HG03378 (cell line): ENCODE measurements around the gene RAPGEF1.
A peak's percentile ranks its signal among the peaks of the same experiment; 100 is the strongest.
"Not testable (repeated sequence)": the region's sequence is repeated elsewhere in the genome, so short reads cannot be mapped to it uniquely, and the experiment has no call there.

Experiments used
- ATAC-seq: cut with Tn5 transposase; IDR thresholded peaks from one replicate; pipeline ENCODE4 v1.9.1; 2021; ENCODE audit warnings: mild to moderate bottlenecking, moderate library complexity; ENCODE audit not compliant: unreplicated experiment

RAPGEF1 gene, protein sequence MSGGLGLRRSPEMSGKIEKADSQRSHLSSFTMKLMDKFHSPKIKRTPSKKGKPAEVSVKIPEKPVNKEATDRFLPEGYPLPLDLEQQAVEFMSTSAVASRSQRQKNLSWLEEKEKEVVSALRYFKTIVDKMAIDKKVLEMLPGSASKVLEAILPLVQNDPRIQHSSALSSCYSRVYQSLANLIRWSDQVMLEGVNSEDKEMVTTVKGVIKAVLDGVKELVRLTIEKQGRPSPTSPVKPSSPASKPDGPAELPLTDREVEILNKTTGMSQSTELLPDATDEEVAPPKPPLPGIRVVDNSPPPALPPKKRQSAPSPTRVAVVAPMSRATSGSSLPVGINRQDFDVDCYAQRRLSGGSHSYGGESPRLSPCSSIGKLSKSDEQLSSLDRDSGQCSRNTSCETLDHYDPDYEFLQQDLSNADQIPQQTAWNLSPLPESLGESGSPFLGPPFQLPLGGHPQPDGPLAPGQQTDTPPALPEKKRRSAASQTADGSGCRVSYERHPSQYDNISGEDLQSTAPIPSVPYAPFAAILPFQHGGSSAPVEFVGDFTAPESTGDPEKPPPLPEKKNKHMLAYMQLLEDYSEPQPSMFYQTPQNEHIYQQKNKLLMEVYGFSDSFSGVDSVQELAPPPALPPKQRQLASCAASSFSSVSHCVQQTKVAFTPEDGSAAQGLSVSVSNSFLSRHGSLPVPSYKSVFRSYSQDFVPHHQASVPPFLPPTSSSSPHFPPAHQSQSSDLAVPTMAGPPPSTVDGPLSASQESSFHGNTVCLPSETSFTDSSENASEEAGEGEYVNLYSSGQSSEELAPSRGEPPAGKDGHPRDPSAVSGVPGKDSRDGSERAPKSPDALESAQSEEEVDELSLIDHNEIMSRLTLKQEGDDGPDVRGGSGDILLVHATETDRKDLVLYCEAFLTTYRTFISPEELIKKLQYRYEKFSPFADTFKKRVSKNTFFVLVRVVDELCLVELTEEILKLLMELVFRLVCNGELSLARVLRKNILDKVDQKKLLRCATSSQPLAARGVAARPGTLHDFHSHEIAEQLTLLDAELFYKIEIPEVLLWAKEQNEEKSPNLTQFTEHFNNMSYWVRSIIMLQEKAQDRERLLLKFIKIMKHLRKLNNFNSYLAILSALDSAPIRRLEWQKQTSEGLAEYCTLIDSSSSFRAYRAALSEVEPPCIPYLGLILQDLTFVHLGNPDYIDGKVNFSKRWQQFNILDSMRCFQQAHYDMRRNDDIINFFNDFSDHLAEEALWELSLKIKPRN (N-terminal part only)

DNA sequence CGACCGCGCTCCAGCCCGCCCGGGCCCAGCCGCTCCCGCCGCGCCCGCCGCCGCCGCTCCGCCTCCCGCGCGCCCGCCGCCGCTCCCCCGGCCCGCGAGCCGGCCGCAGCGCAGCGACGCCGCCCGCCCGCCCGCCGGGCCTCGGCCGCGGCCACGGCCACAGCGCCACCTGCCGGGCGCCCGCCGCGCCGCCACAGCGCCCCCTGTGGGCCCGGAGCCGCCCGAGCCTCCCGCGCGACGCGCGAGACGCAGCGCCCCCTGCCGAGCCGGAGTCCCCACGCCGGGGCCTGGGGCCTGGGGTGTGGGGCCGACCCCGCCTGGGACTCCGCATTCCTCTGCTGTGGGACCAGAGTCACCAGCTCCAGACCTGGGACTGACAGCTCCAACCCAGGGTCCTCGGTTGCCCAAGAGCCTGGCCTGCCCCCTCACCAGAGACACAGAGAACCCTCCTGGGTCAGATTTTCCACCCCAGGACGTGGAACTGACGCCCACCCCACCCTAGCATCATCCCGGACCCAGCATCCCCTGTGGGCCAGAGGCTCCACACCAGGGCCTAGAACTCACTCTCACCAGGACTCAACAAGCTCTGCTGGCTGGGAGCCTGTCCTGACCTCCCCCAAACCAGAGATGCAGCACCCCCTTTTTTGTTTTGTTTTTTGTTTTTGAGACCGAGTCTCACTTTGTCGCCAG, at the start of gene RAPGEF1:
Gene RAPGEF1, minus strand, starts transcription at position 118 of the 690 bp plus-strand sequence. CDS start 246 bp downstream, outside the sequence.
- no peak for ATAC-seq

DNA sequence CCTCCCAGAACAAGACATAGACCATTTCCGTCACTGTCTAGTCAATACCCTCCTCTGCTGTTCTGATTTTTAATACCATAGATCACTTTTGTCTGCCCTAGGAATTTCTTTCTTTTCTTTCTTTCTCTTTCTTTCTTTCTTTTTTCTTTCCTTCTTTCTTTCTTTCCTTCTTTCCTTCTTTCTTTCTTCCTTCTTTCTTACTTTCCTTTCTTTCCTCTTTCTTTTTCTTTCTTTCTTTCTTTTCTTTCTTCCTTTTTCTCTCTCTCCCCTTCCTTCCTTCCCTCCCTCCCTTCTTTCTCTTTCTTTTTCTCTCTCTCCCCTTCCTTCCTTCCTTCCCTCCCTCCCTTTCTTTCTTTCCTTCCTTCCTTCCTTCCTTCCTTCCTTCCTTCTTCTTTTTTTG, 49.0 kb upstream of the RAPGEF1 start:
- no peak for ATAC-seq

DNA sequence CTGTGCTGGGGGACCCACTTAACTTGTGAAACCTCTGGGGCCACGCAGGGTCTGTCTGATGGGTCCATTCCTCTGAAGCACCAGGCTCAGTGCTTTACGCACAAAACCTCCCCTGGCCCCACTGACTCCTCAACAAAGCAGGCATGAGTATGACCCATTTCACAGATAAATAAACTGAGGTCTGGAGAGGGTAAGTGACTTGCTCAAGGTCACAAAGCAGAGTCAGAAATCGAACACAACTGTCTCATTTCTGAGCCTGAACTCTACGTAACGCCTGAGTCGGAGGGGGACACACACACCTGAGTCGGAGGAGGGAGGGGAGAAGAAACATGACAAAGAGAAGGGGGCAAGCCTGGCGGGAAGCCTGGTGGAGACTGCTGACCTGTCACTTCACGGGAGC, 48.0 kb upstream of the RAPGEF1 start:
- no peak for ATAC-seq

DNA sequence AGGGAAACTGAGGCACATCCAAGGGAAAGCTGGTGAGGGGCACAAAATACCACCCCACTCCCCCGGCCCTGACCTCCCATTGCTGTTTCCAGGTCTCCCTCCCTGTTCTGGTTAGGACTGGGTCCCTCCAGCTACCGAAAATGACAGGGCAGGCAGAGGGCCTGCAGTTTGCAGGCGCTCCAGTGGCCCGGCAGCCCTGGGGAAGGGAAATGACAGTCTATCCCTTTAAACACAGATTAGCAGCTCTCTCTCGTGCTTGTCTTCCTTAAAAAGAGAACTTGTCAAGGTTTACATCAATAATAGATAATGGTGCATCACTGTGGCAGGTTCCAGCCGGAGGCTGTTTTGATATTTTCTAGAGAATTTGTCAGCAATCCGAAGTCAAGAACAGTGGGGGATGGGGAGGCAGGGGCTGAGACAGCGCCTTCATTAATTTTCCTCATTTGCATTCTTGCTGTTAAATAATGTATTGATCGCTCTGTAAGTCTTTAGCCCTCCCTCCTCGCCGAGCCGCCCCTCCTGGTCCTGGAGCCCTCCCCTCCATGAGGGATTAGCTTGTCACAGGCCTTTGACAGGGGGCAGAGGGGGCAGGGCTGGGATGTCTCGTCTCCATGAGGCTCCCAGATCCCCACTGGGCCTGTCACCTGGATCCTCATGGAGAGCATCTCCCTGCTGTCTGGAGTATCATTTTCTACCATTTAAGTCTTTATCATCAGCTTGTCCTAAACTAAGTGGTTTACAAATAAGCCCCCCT, 45.0 kb upstream of the RAPGEF1 start:
- ATAC-seq, result no peak

DNA sequence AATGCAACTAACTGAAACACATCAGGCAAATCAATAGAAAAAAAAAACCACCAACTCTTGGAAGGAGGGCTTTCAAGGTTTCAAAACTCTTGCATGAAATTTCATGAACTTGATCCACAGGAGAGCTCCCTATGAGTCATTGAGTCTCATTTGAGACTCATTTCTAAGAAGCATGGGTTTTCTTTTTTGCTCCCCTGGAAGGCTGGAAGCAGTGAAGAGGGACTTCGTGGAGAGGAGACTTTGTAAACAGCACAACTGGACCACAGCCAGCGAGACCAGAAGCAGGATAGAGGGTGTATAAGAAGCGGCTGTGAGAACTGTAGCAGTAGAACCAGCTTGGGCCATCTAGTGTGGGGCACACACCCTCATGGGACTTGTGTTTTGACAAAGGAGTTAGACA, 41.2 kb upstream of the RAPGEF1 start:
- ATAC-seq, result no peak

DNA sequence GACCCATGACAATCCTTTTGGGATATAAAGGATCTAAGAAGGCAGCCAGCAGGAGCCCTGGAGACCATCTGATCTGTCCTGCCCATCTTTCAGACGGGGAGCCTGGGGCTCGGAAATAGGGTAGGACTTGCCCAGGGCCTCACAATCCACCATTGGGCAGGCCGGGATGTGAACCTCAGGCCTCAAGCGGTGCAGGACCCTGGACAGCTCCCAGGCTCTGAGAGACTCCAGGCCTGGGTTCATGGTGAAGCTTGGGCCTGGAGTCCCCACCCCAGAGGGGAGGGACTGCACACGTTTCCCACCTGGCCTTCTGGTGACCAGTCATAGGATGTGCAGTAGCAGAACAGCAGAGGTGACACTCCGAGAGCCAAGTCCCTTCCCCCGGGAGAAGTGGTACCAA, 36.6 kb upstream of the RAPGEF1 start:
- ATAC-seq, result no peak

DNA sequence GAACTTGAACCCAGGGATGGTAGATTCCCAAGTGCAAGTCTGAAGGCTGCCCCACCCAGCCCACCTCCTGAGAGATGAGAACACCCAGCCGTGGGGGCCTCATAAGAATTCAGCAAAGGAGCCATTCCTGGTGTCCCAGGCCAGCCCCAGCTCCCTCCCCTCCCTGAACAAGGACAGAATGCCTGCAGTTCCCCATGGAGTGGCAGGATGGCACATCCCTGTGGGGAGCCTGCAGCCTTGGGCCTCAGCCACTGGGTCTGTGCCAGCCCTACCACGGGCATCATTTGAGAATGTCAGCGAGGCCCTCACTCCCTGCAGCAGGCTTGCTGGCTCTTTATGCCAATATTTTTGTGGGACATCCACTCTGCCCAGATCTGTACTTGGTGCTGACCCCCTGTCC, 36.2 kb upstream of the RAPGEF1 start:
- no peak for ATAC-seq

DNA sequence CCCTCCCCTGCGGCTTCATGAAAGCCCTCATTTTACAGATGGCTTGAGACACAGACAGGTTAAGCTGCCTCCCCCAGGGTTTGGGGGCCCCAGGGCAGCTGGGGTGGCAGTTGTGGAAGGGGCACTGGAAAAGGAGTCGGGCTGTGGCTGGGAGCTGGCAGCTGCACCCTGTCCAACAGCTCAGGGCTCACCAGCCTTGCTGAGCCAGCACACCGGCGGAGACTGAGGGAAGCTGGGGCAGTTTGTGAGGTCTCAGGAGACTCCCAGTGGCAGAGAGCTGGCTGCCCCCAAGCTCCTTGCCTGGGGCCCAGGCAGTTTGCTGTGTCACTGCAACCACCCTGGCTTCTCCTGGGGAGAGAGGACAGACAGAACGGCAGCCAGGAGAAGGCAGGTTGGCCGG, 34.8 kb upstream of the RAPGEF1 start:
- ATAC-seq, result no peak

DNA sequence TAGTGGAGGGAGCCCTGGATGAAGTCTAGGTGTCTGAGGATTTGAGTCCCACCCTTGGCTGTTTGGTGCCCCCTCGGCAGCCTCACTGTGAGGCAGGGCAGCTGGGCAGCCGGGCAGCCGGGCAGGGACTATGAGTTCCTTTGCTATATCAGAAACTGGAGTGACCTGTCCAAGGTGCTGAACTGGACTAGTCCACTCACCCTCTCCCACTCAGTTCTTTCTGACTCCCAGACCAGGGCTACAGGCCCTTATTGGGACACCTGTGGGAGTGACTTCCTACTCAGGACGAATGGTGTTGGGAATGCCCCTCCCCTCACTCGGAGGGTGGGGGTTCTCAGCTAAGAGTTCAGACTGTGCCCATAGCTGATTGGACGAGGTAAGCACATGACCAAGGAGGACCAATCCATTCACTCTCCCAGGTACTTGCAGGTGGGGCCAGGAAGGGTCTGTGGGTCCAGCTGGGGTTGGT, 34.1 kb upstream of the RAPGEF1 start:
- ATAC-seq, result no peak

DNA sequence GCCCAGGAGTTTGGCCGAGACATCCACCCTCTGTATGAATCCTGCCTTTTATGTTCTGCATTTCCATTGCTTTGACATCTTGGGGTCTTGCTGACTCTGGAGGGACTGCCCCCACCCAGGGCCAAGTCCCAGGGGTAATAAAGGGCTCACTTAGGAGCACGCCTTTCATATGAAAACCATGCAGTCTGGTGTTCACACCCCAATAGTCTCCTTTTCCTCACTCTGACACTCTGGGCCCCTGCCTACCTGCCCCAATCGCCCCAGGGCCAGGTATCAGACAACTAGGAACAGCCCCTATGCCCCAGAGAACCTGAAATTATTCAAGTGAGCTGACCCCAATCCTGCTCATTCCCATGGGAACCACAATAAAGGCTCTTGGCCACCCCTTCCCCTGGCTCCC, 33.1 kb upstream of the RAPGEF1 start:
- ATAC-seq, result no peak

DNA sequence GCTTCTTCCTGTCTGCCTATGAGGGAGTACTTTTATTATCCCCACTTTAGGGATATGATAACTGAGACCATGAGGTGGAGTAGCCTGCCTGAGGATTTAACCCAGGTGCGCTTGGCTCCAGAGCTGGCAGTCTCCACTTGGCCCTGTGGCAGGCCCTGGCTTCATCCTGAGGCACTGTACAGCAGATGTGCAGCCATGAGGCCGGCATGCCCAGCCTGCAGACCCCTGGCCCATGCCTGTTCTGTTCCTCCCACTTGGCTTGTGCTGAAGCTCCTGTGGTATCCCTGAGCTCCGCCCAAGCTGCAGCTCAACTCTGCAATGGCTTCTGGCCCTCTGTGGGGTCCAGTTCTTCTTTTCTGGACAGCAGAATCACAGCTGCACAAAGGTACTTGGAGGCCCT, 31.8 kb upstream of the RAPGEF1 start:
- no peak for ATAC-seq

DNA sequence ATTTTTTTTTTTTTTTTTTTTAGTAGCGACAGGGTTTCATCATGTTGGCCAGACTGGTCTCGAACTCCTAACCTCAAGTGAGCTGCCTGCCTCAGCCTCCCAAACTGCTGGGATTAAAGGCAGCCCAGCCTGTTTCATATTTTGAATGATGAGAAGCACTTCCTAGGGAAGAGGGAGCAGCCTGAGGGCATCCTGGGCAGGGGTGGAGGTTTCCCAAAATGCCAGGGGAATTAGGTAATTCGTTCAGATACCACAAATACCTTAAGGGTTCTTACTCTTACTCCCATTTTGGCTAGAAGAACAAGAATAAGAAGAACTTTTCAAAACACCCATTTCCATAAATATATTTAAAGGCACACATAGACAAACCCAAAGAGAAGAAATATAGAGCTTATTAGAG, 29.5 kb upstream of the RAPGEF1 start:
- ATAC-seq, result no peak

DNA sequence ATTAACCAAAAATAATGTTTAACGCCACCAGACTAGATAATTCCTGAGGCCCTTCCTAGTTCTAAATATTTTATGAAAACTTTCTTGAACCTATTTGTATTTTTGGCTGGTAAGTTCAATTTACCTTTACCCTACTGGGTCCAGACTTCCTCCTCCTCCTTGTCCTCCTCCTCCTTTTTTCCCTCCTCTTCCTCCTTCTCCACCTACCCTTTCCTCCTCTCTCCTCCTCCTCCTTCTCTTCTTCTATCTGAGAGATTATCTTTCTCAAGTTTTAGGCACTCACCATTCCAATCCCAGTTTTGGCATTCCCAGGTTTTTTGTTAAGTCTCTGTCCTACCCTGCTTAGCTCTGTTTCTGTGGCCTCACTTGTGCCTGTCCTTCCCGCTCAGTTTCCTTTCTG, 24.7 kb upstream of the RAPGEF1 start:
- ATAC-seq, result no peak

DNA sequence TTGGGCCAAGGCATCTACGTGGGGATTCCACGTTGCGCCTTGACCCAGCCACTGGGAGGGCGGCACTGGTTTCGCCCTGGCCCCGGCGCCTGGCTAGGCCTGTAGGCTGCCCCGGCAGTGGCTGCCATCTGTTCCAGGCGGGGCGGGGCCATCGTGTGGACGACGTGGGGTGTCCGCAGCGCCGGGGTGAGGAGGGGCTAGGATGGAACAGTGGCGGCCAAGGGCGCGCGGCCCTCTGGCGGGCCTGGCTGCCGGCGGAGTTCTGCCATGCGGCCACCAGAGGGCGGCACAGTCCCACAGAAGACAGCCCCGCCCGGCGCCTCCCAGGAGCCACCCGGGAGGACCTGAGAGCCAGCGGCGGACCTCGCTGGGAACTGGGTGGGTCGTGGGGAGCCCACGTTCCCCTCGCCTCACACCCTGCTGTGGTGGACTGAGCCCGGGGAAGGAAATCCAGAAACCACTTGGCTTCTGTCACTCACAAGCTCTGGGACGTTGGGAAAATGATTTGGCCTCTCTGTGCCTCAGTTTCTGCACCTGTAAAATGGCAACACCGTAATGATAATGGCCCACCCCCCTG, 22.6 kb upstream of the RAPGEF1 start:
- ATAC-seq, result no peak

DNA sequence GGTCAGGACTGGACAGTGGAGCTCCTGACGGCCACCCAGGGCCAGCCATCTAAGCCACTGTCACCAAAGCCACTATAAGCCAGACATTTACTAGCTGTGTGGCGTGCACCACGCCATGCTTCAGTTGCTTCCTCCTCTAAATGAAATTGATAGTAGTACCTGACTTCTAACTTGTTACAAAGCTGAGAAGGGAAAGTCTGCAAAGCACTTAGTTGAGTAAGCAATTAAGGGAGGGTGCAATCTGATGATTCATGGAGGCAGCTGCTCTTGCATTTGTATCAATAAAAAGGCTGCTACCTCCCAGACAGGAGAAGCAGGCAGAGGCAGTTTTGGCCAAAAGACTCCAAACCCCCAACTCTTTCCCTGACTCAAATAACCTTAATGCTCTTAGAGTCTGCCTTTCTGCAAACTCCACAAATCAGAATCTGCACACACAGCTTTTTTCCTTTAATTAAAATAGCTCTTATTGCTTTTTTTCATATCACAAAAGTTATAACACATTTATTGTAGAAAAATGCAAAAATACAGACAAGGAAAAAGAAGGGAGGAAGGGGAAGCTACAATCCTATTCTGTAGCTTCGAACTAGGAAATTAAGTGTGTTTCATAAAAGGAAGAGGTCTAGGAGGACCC, 19.3 kb upstream of the RAPGEF1 start:
- no peak for ATAC-seq

DNA sequence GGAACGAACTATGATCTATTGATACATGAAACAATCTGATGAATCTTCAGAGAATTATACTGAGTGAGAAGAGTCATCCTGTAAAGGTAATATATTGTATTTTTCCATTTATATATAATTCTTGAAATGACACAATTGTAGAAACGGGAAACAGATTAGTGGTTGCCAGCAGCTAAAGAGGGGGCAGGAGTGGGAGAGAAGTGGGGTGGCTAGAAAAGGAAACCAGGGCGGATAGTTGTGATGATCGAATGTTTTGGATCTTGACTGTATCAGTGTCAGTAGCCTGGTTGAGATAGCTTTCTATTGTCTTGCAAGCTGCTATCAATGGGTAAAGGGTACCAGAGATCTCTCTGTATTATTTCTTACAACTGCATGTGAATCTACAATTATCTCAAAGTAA, 17.7 kb upstream of the RAPGEF1 start:
- no peak for ATAC-seq

DNA sequence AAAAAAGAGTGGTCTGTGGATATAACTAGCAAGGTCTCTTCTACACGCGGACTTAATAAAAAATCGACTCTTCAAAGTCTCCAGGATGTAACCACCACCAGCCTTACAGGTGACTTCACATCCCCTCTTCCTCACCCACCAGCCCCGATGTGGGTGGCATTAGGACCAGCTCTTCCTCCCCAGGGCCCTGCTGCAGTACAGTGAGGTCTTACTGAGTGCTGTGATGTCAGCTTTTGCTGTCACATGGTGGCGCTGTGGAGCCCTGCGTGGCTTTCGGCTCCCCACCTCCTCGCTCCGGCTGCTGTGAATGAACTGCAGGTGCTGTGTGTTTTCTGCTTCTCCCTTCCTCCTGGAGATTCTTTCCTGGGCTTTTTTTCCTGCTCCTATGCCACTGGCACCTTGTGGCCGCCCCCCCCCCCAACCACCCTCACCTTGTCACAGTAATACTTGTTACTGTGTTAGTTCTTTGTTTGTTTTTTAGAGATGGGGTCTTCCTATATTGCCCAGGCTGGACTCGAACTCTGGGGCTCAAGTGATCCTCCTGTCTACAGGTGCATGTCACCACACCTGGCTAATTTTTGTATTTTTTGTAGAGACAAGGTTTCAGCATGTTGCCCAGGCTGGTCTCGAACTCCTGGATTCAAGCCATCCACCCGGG, 15.8 kb upstream of the RAPGEF1 start:
- ATAC-seq, result peak; percentile 54

DNA sequence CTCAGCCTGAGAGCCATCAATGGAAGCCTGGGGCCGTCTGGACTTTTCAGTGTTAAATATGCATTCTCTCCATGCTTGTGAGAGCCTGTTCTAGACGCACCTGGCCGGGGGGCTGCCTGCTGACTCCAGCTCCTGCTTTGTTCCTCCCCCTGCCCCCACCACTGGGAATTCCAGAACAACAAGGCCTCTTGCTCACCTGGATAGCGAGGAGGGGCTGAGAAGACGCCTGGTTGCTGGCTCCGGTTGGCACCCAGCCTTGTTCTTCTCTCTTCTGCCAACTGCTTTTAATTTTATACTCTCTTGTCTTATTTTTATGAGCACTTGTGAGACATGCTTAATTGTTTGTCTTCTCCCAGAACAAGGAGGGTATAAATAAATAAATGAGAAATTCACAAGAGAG, 15.0 kb upstream of the RAPGEF1 start:
- ATAC-seq, result no peak

DNA sequence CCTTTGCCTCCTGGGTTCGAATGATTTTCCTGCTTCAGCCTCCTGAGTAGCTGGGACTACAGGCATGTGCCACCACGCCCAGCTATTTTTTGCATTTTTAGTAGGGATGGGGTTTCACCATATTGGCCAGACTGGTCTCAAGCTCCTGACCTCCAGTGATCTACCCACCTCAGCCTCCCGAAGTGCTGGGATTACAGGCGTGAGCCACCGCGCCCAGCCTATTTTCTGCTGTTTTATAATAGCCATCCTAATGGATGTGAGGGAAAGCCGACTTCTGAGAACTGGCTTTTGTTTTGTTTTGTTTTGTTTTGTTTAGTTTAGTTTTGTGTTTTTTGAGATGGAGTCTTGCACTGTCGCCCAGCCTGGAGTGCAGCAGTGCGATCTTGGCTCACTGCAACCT, 13.9 kb upstream of the RAPGEF1 start:
- ATAC-seq, result not testable (repeated sequence)
